GM12878 (cell line): ENCODE measurements around the gene TNFRSF14. TPM values are rescaled to one million over a fixed set of nuclear protein-coding genes. Genes with fewer than 3 reads are reported as not detected.

ENCODE experiments used
- ATAC-seq: fragments of 200-7000 bp; cut with Tn5 transposase; 3 replicates; pipeline ENCODE4 v1.9.1; 2020; ENCODE audit warnings: mild to moderate bottlenecking, moderate library complexity
- BruUV-seq: library from RNA; stranded (reverse); fragments of 400-500 nt; replicated peaks from 2 replicates; lab custom pipeline; 2021; lab: Mats Ljungman, UMichigan
- CTCF ChIA-PET: fragments of 300-600 bp; sonication (Branson Sonifier 250); formaldehyde crosslinking; extraction: SDS; loops from one replicate; lab custom pipeline; 2021; ENCODE audit warnings: inconsistent platforms; lab: Yijun Ruan, JAX
- POLR2A ChIA-PET: fragments of 350-600 bp; formaldehyde crosslinking; extraction: SDS; loops from one replicate; lab custom pipeline; 2021; ENCODE audit warnings: inconsistent platforms; lab: Charles Lee
- RAD21 ChIA-PET: fragments of 300-600 bp; sonication (Branson Sonifier 250); formaldehyde crosslinking; loops from one replicate; lab custom pipeline; 2023; ENCODE audit warnings: antibody characterized with exemption; ENCODE audit not compliant: unreplicated experiment; lab: Charles Lee
- SMC1A ChIA-PET: fragments of 300-600 bp; sonication (Branson Sonifier 250); formaldehyde crosslinking; loops from one replicate; lab custom pipeline; 2023; ENCODE audit not compliant: unreplicated experiment, uncharacterized antibody; lab: Charles Lee
- DNase-seq: peaks from one replicate; pipeline ENCODE4 v3.0.0-alpha.2; 2011; ENCODE audit warnings: low read depth, low spot score
- FAIRE-seq: peaks from 3 replicates; lab custom pipeline; 2011; peaks lifted over from hg19 to GRCh38; lab: Jason Lieb, UNC
- H2AFZ ChIP-seq: 2 replicates; pipeline ENCODE4 v1.6.0; 2011; ENCODE audit warnings: low read depth, low read length, control low read depth; ENCODE audit not compliant: control insufficient read depth
- H3K27ac ChIP-seq: 2 replicates; pipeline ENCODE4 v1.5.1; 2011; ENCODE audit warnings: control low read depth; ENCODE audit not compliant: control insufficient read depth, insufficient read depth
- H3K27me3 ChIP-seq, 2 experiments: replicated peaks in 1 of 2; 2 replicates each; pipeline versions ENCODE4 v1.6.0 to v1.6.1; 2011; ENCODE audit warnings: low read length in 1 of 2; ENCODE audit not compliant: control insufficient read depth in 2 of 2, insufficient read depth in 2 of 2
- H3K36me3 ChIP-seq, 2 experiments: 2 replicates each; pipeline ENCODE4 v1.5.1; 2011; ENCODE audit warnings: low read length in 1 of 2; ENCODE audit not compliant: control insufficient read depth in 2 of 2, insufficient read depth in 2 of 2
- H3K4me1 ChIP-seq: 2 replicates; pipeline ENCODE4 v1.6.1; 2011; ENCODE audit warnings: mild to moderate bottlenecking, low read length, moderate library complexity, mixed read lengths; ENCODE audit not compliant: control insufficient read depth, insufficient read depth
- H3K4me2 ChIP-seq: 2 replicates; pipeline ENCODE4 v1.6.0; 2011; ENCODE audit warnings: control low read depth; ENCODE audit not compliant: control insufficient read depth, insufficient read depth
- H3K4me3 ChIP-seq: fragments of 200-600 bp; sonication (generic); 2 replicates; pipeline ENCODE4 v1.5.1; 2016
- H3K79me2 ChIP-seq: 2 replicates; pipeline ENCODE4 v1.6.0; 2011; ENCODE audit warnings: low read length; ENCODE audit not compliant: control insufficient read depth, insufficient read depth
- H3K9ac ChIP-seq: 2 replicates; pipeline ENCODE4 v1.8.0; 2011; ENCODE audit warnings: low read length, control low read depth, mixed read lengths; ENCODE audit not compliant: control insufficient read depth, insufficient read depth
- H3K9me3 ChIP-seq: replicated peaks from 3 replicates; pipeline ENCODE4 v1.5.1; 2011; ENCODE audit warnings: mild to moderate bottlenecking, low read length; ENCODE audit not compliant: control insufficient read depth, insufficient read depth
- H4K20me1 ChIP-seq: 2 replicates; pipeline ENCODE4 v1.6.0; 2011; ENCODE audit not compliant: control insufficient read depth, insufficient read depth
- CEBPZ ChIP-seq: fragments of 150-350 bp; IDR thresholded peaks from 2 replicates; pipeline ENCODE4 v1.6.1; 2016; ENCODE audit warnings: low read depth, low read length
- HDGF ChIP-seq: fragments of 450-650 bp; IDR thresholded peaks from 2 replicates; pipeline ENCODE4 v1.6.1; 2016; ENCODE audit warnings: antibody characterized with exemption
- SIX5 ChIP-seq: IDR thresholded peaks from 2 replicates; pipeline ENCODE4 v1.6.1; 2011; ENCODE audit warnings: mild to moderate bottlenecking, low read depth, low read length, moderate library complexity; ENCODE audit not compliant: severe bottlenecking
- WGBS: methylation state at CpG from one replicate; pipeline ENCODE4 v1.1.6; 2016; ENCODE audit warnings: low lambda C conversion rate; ENCODE audit not compliant: insufficient replicate concordance, insufficient coverage; ENCODE audit errors: missing lambda C conversion rate; 5-methylcytosine and 5-hydroxymethylcytosine counted together
- in situ Hi-C: fragments of 300-500 bp; cut with MboI; formaldehyde crosslinking; loops from 9 replicates; pipeline ENCODE4 v1.14.3; 2018; ENCODE audit warnings: mixed read lengths
- intact Hi-C: fragments of 100-400 bp; cut with micrococcal nuclease; formaldehyde crosslinking; loops from one replicate; pipeline ENCODE4 v1.14.2; 2022; ENCODE audit not compliant: unreplicated experiment
- polyA plus RNA-seq, 11 experiments: library from polyadenylated mRNA; depleted of rRNA in 4 of 11; unstranded in 6 of 11; stranded (reverse) in 5 of 11; fragments of >200 nt; fragmentation: Nextera tagmentation in 4 of 11; fragmentation: Illumina TruSeq in 1 of 11; extraction: Ambion mirVana in 4 of 11; extraction: Trizol in 1 of 11; gene quantifications; 1 replicate in 1 of 11; 2 replicates in 10 of 11; pipeline versions ENCODE4 v1.2.1 to v1.2.3, GENCODE V29; 2011 to 2016; ENCODE audit warnings: inconsistent platforms in 2 of 11, missing spikeins in 2 of 11, low read depth in 1 of 11
- total RNA-seq, 4 experiments: library from RNA; depleted of rRNA in 3 of 4; stranded (reverse); fragments of >200 nt in 3 of 4; fragmentation: Illumina TruSeq in 1 of 4; extraction: Trizol in 1 of 4; gene quantifications; 2 replicates each; pipeline versions ENCODE4 v1.2.1 to v1.2.3, GENCODE V29; 2013 to 2021

TNFRSF14 gene
- total and polyA plus RNA-seq, 10 of the 15 experiments (the other 5 are each of a cell fraction or from before 2014, with no cell fraction given): 0.43 to 114 (median 41.5) TPM

- Histone ChIP-seq H3K36me3 (peaks cover 0 to 2% of the 10 kb centered on the region in 2 experiments; a peak in 1 of 4 replicates), H3K4me3 (no peak overlapping the region), H2AFZ (no peak overlapping the region), H3K4me2 (peak overlapping the region; percentile 97; the same call in 1 of the 2 replicates), H4K20me1 (no peaks in the 10 kb centered on the region), H3K4me1 (peaks cover 37% of the 10 kb centered on the region), H3K9me3 (no peaks in the 10 kb centered on the region), H3K27ac (peak overlapping the region; percentile 99; the same call in 1 of the 2 replicates), H3K79me2 (peaks cover 35% of the 10 kb centered on the region), H3K9ac (no peak overlapping the region), H3K27me3 (no peaks in the 10 kb centered on the region)
- CTCF ChIA-PET: interaction anchor here (0.7 to 3.2 kb wide), 4 partner anchors 24 to 233 kb away, joined by 3 to 18 read pairs (median 9); partner anchors contain the start of genes PANK4 and PEX10
- WGBS: 75% methylated on average over 29 of the region's 30 CpGs
- intact Hi-C loops: no loop called here
- POLR2A ChIA-PET: interaction anchor here (3.3 to 5.5 kb wide), 2 partner anchors 24 to 30 kb away, joined by 60 to 61 read pairs; partner anchors contain the start of gene PRXL2B
- TF ChIP-seq HDGF (no peak), SIX5 (no peak), CEBPZ (no peak)
- RAD21 ChIA-PET: interaction anchor here (1.1 to 3.3 kb wide), 4 partner anchors 24 to 233 kb away, joined by 4 to 41 read pairs (median 27); partner anchors contain the start of gene PANK4
- SMC1A ChIA-PET: interaction anchor here (0.6 to 4.7 kb wide), 3 partner anchors 23 to 107 kb away, joined by 3 to 39 read pairs (median 28); partner anchors contain the start of gene PRXL2B
- no peak for FAIRE-seq
- in situ Hi-C loops: no loop called here
- ATAC-seq: no peak
- BruUV-seq: no TSS peak
- DNase-seq: no peak
Measured at GRCh38 chr1:2553871-2554620, 2.1 kb upstream of the TNFRSF14 start.
